22Rv1 (cell line): Measurements from ENCODE around the gene FAM111B.

ENCODE experiments used
- H3K27ac ChIP-seq: fragments of 450-650 bp; 2 replicates; pipeline ENCODE4 v1.5.1; 2017
- CTCF ChIP-seq: fragments of 450-650 bp; IDR thresholded peaks from 2 replicates; pipeline ENCODE4 v1.5.1; 2017; ENCODE audit warnings: mild to moderate bottlenecking
- ZFX ChIP-seq: fragments of 450-650 bp; IDR thresholded peaks from 2 replicates; pipeline ENCODE4 v1.6.1; 2017; ENCODE audit warnings: antibody characterized with exemption, borderline replicate concordance

The FAM111B gene

GRCh38 chr11:59142530-59143507, 35.8 kb downstream of the FAM111B start, which contains the start of gene FAM111A:
FAM111A (plus strand) TSS chr11:59142856; CDS start chr11:59148873, 6,017 bp downstream.
- TF ChIP-seq ZFX (no peak), CTCF (peak; percentile 50)

GRCh38 chr11:59144096-59144495, 37.1 kb downstream of the FAM111B start:
- peak overlapping the region; percentile 78; the same call in 1 of the 2 replicates for H3K27ac ChIP-seq
- TF ChIP-seq CTCF (no peak), ZFX (no peak)

More at GRCh38 chr11:59142530-59143507, 35.8 kb downstream of the FAM111B start, which contains the start of gene FAM111A:
- peak within 1 kb of the TSS; percentile 78 for H3K27ac ChIP-seq

- TF ChIP-seq ZFX = no peak
- no peak for TF ChIP-seq CTCF
- no peak overlapping the region for H3K27ac ChIP-seq
Observed at GRCh38 chr11:59144579-59145345, 37.7 kb downstream of the FAM111B start.

GRCh38 chr11:59145534-59145933, 38.5 kb downstream of the FAM111B start:
- TF ChIP-seq ZFX (no peak), CTCF (no peak)
- no peak overlapping the region for H3K27ac ChIP-seq

GRCh38 chr11:59151761-59152160, 44.7 kb downstream of the FAM111B start:
- TF ChIP-seq CTCF (no peak), ZFX (no peak)
- no peak overlapping the region for H3K27ac ChIP-seq

- H3K27ac ChIP-seq = no peak overlapping the region
- TF ChIP-seq ZFX (no peak), CTCF (no peak)
Observed at GRCh38 chr11:59152312-59152951, 45.4 kb downstream of the FAM111B start.
